Neural crest cell (in vitro differentiated cells): Measurements from ENCODE around the gene PHF21B. TPM values are rescaled to one million over a fixed set of nuclear protein-coding genes. Genes with fewer than 3 reads are reported as not detected.
"Not testable (repeated sequence)": the region's sequence is repeated elsewhere in the genome, so short reads cannot be mapped to it uniquely, and the experiment has no call there.

Experiments
- DNase-seq: peaks from one replicate; pipeline ENCODE4 v3.0.0; 2021; ENCODE audit warnings: low read depth, mixed read lengths, low spot score
- H3K27ac Mint-ChIP-seq: one replicate; pipeline ENCODE4 v1.8.0; 2021; ENCODE audit warnings: mild to moderate bottlenecking, mixed read lengths; ENCODE audit not compliant: unreplicated experiment
- H3K27me3 Mint-ChIP-seq: 2 replicates; pipeline ENCODE4 v1.8.0; 2021; ENCODE audit warnings: low read depth, mild to moderate bottlenecking, mixed read lengths
- H3K36me3 Mint-ChIP-seq: 2 replicates; pipeline ENCODE4 v1.8.0; 2021; ENCODE audit warnings: low read depth, mild to moderate bottlenecking, mixed read lengths
- H3K4me1 Mint-ChIP-seq: 2 replicates; pipeline ENCODE4 v1.8.0; 2021; ENCODE audit warnings: mixed read lengths
- H3K4me3 Mint-ChIP-seq: one replicate; pipeline ENCODE4 v1.8.0; 2021; ENCODE audit warnings: mild to moderate bottlenecking, mixed read lengths
- H3K9me3 Mint-ChIP-seq: 2 replicates; pipeline ENCODE4 v1.8.0; 2021; ENCODE audit warnings: mixed read lengths
- CTCF ChIP-seq: fragments of 200-600 bp; sonication (generic); conservative IDR thresholded peaks from 2 replicates; pipeline ENCODE4 v1.5.0; 2021; ENCODE audit warnings: antibody characterized with exemption, mild to moderate bottlenecking
- total RNA-seq: library from RNA; stranded (reverse); gene quantifications from 2 replicates; pipeline ENCODE4 v1.2.1, GENCODE V29; 2021

The PHF21B gene
- total RNA-seq, 1 donor from 2014 or later = 40.4 TPM

- H3K27ac Mint-ChIP-seq = no peak overlapping the region
- no peak overlapping the region for H3K4me3 Mint-ChIP-seq
- no peaks in the 10 kb centered on the region for H3K9me3 Mint-ChIP-seq
- H3K4me1 Mint-ChIP-seq = peaks cover 37% of the 10 kb centered on the region
- DNase-seq = no peak
- H3K36me3 Mint-ChIP-seq = peaks cover 11% of the 10 kb centered on the region
- no peaks in the 10 kb centered on the region for H3K27me3 Mint-ChIP-seq
- no peak for TF ChIP-seq CTCF
These were observed 46.9 kb downstream of the PHF21B start for GRCh38 chr22:44962741-44963454.

- not testable (repeated sequence) for H3K27me3 Mint-ChIP-seq, DNase-seq, H3K4me3 Mint-ChIP-seq, H3K36me3 Mint-ChIP-seq, H3K9me3 Mint-ChIP-seq, H3K27ac Mint-ChIP-seq
- peaks cover 44% of the 10 kb centered on the region for H3K4me1 Mint-ChIP-seq
These were observed 48.1 kb downstream of the PHF21B start for GRCh38 chr22:44961682-44962081.

- H3K4me1 Mint-ChIP-seq = peaks cover 41% of the 10 kb centered on the region
- peak; percentile 52 for TF ChIP-seq CTCF
- peak overlapping the region; percentile 52 for H3K4me3 Mint-ChIP-seq
- DNase-seq = no peak
- H3K36me3 Mint-ChIP-seq = peaks cover 14% of the 10 kb centered on the region
- H3K9me3 Mint-ChIP-seq = no peaks in the 10 kb centered on the region
- no peaks in the 10 kb centered on the region for H3K27me3 Mint-ChIP-seq
- H3K27ac Mint-ChIP-seq = peak overlapping the region; percentile 44
These were observed 52.7 kb downstream of the PHF21B start for GRCh38 chr22:44956840-44957767.

- Mint-ChIP-seq H3K4me1 (peaks cover 43% of the 10 kb centered on the region), H3K9me3 (no peaks in the 10 kb centered on the region), H3K27ac (no peak overlapping the region), H3K27me3 (no peaks in the 10 kb centered on the region), H3K36me3 (peaks cover 29% of the 10 kb centered on the region), H3K4me3 (no peak overlapping the region)
- DNase-seq = no peak
- no peak for TF ChIP-seq CTCF
These were observed 54.7 kb downstream of the PHF21B start for GRCh38 chr22:44955102-44955501.

- Mint-ChIP-seq H3K9me3 (no peaks in the 10 kb centered on the region), H3K36me3 (peaks cover 24% of the 10 kb centered on the region), H3K4me3 (no peak overlapping the region), H3K4me1 (peaks cover 39% of the 10 kb centered on the region), H3K27ac (peak overlapping the region; percentile 16), H3K27me3 (no peaks in the 10 kb centered on the region)
- no peak for DNase-seq
- no peak for TF ChIP-seq CTCF
These were observed 55.7 kb downstream of the PHF21B start for GRCh38 chr22:44954149-44954548.
